ENCODE data around the gene EFHD2. TPM values are rescaled to one million over a fixed set of nuclear protein-coding genes. Genes with fewer than 3 reads are reported as not detected.

Gene EFHD2
- total and polyA plus RNA-seq, 2 of the 8 experiments (the other 6 are each of a cell fraction or from before 2014, with no cell fraction given): 24.4 to 25.1 TPM

DNA sequence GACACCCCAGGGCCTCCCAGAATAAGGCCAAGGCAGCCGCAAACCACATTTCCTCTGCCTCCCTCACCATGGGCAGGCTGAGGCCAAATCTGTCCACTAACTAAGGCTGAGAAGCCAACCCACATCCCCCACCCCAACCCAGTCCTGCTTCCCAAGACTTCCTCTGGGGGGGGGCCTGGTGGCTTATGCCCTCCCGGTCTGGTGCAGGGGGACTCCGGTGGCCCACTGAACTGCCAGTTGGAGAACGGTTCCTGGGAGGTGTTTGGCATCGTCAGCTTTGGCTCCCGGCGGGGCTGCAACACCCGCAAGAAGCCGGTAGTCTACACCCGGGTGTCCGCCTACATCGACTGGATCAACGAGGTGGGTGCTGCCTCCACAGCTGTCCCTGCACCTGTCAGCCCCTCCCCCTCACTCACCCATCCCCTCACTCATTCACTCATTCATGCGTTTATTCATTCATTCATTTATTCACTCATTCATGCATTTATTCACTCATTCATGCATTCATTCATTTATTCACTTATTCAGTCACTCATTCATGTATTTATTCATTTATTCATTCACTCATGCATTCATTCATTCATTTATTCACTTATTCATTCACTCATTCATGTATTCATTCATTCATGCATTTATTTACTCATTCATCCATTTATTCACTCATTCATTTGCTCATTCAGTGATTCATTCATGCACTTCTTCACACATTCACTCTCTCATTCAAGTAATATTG, 35.9 kb downstream of the EFHD2 start (continued):
- TF ChIP-seq EP300 (IDR thresholded peaks at IDR 0.05; ENCODE audit: borderline replicate concordance in 1 of 2, low read depth in 2 of 2, low read length in 2 of 2): no peak
- no peak for TF ChIP-seq CHD1 (IDR thresholded peaks at IDR 0.05; ENCODE audit: low read depth, low read length)
- TF ChIP-seq, protein P1, sequence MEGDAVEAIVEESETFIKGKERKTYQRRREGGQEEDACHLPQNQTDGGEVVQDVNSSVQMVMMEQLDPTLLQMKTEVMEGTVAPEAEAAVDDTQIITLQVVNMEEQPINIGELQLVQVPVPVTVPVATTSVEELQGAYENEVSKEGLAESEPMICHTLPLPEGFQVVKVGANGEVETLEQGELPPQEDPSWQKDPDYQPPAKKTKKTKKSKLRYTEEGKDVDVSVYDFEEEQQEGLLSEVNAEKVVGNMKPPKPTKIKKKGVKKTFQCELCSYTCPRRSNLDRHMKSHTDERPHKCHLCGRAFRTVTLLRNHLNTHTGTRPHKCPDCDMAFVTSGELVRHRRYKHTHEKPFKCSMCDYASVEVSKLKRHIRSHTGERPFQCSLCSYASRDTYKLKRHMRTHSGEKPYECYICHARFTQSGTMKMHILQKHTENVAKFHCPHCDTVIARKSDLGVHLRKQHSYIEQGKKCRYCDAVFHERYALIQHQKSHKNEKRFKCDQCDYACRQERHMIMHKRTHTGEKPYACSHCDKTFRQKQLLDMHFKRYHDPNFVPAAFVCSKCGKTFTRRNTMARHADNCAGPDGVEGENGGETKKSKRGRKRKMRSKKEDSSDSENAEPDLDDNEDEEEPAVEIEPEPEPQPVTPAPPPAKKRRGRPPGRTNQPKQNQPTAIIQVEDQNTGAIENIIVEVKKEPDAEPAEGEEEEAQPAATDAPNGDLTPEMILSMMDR (IDR thresholded peaks at IDR 0.05; ENCODE audit: control extremely low read depth in 1 of 3, insufficient read depth in 1 of 3, low read depth in 1 of 3, low read length in 3 of 3): no peak
- TF ChIP-seq GTF2F1 (IDR thresholded peaks at IDR 0.05; ENCODE audit: borderline replicate concordance, low read depth, low read length): no peak
- no peak for TF ChIP-seq SP4 (IDR thresholded peaks at IDR 0.05; ENCODE audit: low read length)

All from H1 (cell line).